HG03565 (cell line): ENCODE measurements around the gene THRSP.
"Not testable (repeated sequence)": the region's sequence is repeated elsewhere in the genome, so short reads cannot be mapped to it uniquely, and the experiment has no call there.

Source experiments
- ATAC-seq: cut with Tn5 transposase; IDR thresholded peaks from one replicate; pipeline ENCODE4 v1.9.1; 2021; ENCODE audit warnings: mild to moderate bottlenecking, moderate library complexity; ENCODE audit not compliant: unreplicated experiment

THRSP gene

DNA sequence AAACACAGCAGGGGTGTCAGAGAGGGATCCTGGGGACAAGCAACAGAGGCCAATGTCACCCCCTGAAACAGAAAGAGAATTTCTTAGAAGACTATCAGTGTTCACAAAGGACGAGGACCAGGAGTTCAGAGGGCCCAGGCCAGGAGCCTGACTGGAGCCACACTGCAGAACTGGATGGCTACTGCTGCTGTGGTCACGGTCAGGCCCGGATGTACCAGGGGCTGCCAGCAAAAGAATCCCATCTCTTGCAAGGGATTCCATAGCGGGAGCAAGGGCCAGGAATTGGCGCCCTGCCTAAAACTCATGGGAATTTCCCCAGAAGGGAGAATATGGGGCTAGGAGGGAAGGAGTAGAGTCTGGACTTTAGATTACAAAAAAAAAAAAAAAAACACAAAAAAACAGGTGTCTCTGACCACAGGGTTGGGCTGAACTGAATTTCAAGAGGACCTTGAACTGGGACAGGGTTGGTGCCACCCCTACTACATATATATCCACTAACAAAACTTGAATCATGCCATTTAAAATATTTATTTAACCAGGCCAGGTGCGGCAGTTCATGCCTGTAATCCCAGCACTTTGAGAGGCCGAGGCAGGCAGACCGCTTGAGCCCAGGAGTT is 24.9 kb upstream of the THRSP start:
- ATAC-seq: no peak

DNA sequence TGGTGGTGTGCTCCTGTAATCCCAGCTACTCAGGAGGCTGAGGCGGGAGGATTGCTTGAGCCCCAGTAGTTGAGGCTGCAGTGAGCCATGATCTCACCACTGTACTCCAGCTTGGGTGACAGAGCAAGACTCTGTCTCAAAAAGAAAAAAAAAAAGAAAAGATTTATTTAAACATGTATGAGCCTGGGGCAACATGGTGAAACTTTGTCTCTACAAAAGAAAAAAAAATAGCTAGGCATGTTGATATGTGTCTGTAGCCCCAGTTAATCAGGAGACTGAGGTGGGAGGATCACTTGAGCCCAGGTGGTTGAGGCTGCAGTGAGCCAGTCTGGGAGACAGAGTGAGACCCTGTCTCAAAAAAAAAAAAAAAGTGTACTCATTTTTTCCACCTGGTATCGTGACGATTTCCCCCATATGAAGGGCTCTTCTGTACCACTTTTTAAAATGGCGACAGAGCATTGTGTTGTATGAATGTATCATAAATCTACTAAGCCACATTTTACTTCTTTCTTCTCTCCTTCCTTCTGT is 24.2 kb upstream of the THRSP start:
- no peak for ATAC-seq

DNA sequence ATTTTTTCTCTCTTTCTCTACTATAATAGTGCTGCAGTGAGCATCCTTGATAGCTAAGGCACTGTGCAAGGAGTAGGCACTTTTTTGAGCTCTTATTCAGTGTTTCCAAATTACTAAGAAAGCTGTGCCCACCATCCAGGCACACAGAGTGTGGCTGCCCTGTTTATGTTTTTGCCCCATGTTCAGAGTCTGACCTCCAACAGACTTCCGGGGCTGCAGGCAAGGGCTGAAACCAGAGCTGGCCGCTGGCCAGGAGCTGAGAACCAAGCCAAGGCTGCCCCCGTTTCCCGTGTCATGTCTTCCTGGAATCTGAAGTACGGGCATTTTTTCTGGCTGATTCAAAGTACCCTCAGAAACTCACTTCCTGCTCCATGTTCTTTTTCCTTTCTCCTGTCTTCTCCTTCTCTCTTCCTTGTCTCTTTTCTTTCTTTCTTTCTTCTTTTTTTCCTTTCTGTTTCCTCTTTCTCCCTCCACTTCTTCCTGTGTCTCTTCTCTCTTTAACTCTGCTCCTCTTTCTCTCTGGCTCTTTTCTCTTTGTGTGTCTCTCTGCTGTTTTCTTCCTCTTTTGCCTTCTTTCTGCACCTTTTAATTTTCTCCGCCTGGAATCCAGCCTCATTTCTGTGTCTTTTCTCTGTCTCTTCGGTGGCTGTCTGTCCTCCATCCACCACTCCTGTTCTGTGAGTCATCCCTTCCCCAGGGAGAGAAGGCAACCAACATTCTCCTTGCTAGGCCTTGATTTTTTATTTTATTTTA is 23.6 kb upstream of the THRSP start:
- no peak for ATAC-seq

DNA sequence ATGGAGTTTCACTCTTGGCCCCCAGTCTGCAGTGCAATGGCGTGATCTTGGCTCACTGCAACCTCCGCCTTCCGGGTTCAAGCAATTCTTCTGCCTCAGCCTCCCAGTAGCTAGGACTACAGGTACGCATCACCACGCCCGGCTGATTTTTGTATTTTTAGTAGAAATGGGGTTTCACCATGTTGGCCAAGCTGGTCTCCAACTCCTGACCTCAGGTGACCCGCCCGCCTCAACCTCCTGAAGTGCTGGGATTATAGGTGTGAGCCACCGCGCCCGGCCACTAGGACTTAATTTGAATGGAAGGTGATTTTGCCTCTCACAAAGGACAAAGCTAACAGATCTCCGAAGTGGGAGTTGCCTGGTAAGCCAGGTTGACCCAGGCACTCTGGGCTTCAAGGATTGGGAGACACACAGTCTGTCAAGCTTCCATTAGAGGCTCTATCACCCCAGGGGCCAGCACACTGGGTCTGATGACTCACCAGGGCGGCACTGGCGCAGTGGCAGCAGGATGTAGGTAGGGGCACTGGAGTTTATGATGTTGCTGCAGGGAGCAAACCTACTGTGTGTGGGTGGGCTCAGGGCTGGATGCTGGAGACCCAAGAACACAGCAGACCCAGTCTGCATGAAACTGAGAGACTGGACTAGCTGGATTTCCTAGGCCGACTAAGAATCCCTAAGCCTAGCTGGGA is 22.8 kb upstream of the THRSP start:
- no peak for ATAC-seq

DNA sequence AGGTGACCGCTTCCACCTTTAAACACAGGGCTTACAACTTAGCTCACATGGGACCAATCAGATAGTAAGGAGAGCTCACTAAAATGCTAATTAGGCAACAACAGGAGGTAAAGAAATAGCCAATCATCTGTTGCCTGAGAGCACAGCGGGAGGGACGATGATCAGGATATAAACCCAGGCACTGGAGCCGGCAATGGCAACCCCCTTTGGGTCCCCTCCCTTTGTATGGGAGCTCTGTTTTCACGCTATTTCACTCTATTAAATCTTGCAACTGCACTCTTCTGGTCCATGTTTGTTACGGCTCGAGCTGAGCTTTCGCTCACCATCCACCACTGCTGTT is 22.3 kb upstream of the THRSP start:
- ATAC-seq: not testable (repeated sequence)

DNA sequence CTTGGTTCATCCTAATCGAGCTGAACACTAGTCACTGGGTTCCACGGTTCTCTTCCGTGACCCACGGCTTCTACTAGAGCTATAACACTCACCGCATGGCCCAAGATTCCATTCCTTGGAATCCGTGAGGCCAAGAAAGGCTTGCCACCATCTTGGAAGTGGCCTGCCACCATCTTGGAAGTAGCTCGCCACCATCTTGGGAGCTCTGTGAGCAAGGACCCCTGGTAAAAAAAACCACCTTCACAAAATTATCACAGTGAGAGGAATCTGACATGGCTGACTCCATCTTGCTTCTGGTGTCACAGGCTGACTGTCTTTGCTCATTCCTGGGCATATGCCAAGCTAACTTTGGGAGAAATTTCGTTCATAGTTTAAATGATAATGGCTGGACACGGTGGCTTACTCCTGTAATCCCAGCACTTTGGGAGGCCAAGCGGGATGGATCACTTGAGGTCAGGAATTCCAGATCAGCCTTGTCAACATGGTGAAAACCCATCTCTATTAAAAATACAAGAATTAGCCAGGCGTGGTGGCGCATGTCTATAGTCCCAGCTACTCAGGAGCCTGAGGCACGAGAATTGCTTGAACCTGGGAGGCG is 21.7 kb upstream of the THRSP start:
- no peak for ATAC-seq

DNA sequence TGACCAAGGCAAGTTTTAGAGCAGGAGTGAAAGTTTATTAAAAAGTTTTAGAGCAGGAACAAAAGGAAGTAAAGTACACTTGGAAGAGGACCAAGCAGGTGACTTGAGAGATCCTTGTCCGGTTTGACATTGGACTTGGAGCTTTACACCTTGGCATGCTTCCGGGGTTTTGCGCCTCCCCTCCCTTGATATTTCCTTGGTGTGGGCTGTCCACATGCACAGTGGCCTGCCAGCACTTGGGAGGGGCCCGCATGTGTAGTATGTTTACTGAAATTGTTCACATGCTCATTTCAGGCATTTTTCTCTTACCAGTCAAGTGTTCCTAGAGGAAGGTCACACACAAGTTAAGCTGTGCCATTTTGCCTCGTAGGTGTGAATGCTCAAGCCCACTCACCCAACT is 19.0 kb upstream of the THRSP start:
- no peak for ATAC-seq

DNA sequence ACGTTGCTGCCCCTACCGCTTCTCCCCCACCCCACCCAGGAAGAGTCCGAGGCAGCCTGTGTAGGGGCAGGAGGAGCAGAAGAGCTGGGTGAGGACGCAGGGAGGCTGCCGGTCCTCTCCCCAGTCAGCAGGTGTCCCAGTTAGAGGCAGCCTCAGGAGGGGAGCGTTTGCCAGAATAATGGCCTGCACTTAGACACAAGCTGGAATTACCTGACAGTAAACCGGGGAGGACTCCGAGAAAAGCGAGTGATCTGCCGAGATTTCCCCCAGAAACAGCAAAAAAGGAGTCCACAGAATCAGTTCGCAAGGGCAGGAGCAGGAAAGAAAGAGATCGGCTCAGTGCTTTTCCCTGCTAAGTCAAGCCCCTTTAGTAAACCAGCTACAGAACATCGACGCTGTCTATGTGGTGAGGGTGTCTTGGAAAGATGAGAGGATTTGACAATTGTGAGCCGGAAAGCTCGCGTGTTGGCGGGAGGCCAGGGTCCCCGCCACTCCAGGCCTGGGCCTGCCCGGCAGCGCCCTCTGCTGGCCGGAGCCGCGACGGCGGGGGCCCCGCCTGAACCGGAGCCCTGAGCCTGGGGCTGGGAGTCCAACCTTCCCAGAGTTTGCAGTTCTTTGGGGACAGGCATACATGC is 17.7 kb upstream of the THRSP start:
- no peak for ATAC-seq

DNA sequence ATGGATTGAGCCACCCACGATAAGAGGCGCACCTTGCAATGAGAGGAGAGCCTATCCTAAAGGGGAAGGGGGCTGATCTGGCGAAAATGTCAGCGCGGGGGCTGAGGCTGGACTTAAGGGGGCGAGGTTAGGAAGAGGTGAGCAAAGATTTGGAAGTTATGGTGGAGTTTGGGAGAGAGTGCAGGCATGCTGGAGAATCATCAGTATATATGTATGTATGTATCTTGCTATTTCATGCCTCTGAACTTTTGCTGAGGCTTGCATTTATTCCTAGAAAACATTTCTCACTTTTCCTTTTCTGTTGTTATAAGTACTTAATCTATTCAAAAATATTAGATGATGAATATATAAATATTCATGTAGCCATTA is 17.2 kb upstream of the THRSP start:
- no peak for ATAC-seq

DNA sequence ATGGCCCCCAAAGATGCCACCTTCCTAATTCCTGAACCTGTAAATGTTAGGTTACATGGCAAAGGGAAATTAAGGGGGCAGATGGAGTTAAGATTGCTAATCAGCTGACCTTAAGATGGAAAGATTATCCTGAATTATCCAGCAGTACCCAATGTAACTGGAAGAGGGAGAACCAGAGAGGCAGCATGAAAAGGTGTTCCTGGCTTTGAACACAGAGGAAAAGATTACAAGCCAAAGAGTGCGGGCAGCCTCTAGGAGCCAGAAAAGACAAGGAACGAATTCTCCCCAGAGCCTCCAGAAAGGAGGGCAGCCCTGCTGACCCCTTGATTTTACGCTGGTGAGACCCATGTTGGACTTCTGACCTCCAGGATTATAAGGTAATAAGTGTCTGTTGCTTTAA is 15.1 kb upstream of the THRSP start:
- no peak for ATAC-seq

DNA sequence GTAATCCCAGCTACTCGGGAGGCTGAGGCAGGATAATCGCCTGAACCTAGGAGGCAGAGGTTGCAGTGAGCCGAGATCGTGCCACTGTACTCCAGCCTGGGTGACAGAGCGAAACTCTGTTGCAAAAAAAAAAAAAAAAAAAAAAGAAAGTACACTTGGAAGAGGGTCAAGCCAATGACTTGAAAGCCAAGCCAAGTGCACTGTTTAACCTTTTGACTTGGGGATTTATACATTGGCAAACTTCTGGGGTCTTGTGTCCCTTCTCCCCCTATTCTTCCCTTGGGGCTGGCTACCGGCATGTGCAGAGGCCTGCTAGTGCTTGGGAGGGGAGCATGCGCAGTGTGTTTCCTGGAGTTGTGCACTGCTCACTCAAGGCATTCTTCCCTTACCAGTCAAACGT is 14.3 kb upstream of the THRSP start:
- no peak for ATAC-seq

DNA sequence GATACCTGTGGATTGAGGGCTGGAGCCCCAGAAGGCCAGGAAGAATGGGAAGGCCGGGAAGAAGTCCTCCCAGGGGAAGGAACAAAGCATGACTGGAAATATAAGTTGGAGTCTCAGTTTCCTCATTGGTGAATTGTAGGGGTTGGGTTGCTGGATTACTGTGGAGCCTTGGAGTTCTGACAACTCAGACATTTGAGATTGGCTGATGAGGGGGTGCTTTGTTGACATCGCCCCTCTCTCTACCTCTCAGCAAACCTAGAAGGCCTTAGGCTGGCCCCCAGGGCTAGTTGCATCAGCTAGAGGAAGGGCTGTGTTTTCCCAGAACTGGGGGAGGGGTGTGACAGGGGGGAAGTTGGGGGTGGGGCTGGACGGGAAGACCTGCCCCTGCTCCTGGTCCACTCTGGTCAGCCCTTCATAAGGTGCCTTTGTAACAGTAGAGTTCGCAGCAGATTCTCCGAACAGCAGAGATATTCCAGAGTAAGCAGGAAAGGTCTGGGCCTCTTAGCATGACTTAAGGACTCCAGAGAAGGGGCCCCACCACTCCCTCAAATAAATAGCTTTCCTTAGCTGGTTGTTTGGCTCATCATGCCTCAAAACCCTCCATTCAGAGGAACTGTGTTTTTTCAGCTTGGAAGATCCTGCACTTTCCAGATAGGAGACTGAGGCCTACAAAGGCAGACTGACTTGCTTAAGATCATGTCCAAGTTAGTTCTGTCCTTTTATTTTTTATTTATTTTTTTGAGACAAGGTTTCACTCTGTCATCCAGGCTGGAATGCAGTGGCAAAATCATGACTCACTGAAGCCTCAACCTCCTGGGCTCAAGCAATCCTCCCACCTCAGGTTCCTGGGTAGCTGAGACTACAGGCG is 12.5 kb upstream of the THRSP start:
- no peak for ATAC-seq

DNA sequence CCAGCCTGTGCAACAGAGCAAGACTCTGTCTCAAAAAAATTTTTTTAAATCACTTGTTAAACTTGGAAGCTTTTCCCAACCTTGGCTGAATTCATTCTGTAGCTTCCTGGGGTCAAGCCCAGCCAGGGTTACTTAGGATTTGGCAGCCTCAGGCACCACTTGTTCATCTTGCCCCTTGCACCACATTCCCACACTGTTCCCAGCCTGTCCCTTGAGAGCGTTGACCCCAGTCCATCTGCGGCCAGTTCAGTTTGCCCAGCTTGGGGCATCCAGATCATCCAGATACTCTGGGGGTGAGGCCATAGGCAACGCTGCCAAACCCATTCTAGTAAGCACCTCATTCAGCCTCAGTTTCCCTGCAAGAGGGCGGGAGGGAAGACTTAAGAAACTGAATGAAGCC is 8.7 kb upstream of the THRSP start:
- no peak for ATAC-seq

DNA sequence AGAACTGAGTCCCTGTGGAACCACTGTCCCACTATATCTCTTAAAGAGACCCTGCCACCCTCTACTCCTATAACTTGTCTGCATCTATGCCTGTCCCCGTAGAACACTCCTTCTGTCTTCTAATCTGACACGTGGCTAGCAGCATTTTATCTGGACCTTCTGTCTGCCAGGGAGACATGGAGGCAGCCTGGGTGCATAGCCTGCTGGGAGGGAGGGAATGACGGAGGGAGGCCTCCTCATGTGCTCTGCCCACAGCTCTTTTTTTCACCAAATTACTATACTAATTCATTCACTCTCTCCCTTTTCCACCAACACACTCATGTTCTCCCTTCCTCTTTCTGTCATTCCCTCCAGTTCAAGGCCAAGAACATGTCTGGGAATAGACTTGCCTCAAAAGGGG is 7.6 kb upstream of the THRSP start:
- ATAC-seq: no peak

DNA sequence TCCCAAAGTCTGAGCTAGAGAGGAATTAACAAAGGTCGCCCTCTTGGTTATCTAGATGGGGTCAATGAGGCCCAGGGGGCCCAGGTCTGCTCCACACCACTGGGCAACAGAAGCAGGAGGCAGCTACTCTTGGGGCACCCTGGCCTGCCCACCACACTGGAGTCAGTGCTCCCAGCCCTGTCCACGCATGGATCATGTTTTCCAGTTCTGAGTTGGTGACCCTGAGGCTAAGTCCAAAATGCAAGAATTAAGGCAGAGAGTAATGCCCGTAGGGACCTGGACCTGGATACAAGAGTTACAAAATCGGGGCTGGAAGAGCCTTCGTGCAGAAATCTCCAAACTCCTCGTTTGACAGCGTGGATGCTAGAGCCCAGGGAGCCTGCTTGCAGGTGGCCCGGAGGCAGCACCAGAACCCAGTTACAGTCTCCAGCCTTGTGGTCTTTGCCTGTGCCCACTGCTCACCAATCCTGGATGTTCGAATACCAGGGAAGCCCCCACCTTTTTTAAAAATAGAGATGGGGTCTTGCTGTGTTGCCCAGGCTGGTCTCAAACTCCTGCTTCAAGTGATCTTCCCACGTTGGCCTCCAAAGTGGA is 6.1 kb upstream of the THRSP start:
- ATAC-seq: no peak

DNA sequence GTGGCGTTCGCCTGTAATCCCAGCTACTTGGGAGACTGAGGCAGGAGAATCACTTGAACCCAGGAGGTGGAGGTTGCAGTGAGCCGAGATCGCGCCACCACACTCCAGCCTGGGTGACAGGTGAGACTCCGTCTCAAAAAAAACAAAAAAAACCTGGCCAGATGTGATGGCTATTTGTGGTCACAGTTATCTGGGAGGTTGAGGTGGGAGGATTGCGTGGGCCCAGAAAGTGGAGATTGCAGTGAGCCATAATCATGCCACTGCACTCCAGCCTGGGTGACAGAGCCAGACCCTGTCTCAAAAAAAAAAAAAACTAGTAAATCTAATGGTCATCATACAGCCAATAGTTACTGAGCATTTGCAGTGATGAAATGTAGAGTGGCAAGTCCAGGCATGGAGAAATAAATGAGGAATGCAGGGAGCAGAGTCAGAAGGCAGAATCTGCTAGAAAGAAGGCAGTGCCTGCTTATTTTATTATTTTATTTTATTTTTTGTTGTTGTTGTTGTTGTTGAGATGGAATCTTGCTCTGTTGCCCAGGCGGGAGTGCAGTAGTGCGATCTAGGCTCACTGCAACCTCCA is 3.8 kb upstream of the THRSP start:
- not testable (repeated sequence) for ATAC-seq

DNA sequence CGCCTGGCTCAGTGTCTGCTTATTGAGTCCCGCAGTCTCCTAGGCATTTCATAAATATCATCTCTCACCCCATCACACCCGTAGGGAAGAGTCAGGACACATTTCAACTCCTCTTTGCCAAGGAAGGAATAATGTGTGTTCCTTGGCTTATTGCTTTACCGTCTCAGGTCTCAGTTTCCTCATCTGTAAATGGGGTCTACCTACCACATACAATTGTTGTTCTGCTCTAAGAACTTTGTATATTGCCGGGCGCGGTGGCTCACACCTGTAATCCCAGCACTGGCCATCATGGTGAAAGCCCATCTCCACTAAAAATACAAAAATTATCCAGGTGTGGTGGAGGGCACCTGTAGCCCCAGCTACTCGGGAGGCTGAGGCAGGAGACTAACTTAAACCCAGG is 3.1 kb upstream of the THRSP start:
- ATAC-seq: no peak

DNA sequence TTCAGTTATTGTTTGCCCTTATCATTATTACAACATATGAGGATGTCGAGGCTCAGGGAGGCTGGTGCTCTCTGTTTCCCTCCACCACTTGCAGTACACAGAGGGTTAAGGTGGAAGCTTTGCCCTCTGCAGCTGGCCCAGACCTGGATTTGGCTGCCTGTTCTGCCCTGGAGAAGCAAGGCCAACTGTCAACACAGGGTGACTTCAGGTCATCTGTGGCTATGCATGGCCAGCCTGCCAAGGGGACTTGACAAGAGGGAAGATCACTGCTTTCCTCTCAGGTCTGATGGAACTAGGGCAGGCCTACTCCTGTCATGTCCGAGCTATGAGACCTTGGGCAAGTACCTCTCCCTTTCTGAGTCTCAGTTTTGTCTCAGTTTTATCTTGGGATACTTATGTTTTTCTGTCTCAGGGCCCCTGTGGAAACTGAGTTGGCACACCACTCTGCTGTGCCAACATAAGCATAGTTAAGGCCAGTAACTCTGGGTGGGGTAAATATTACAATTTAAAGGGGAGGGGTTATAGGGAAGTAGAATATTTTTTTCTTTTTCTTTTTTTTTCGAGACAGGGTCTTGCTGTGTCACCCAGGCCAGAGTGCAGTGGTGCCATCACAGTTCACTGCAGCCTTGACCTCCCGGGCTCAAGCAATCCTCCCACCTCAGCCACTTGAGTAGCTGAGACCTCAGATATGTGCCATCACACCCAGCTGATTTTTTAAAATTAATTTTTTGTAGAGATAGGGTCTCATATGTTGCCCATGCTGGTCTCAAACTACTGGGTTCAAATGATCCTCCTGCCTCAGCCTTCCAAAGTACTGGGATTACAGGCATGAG is 2.4 kb upstream of the THRSP start:
- ATAC-seq: no peak

DNA sequence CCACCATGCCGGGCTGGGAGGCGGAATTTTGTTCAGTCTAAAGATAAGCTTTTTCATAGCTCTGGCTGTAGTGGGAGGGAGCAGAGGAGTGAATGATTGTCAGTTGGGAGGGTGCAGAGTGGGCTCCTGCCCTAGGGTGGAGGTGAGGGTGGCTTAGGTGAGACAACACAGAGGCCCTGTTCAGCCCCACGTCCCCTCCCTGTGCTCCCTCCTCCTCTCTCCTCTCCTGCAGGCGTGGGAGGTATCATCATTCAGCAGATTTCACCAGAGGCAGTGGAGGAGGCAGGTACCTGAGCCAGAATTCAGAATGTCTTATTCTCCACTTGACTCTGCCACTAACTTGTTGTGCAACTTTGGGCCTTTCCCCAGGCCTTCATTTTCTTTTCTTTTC is 1.7 kb upstream of the THRSP start:
- ATAC-seq: no peak
